HEK293 (cell line): ENCODE measurements around the gene SEC61A2.

ENCODE experiments used
- CTCF ChIA-PET: fragments of 350-600 bp; formaldehyde crosslinking; extraction: SDS; loops from one replicate; lab custom pipeline; 2021; ENCODE audit warnings: antibody characterized with exemption; lab: Yijun Ruan, JAX
- POLR2A ChIA-PET: fragments of 300-600 bp; formaldehyde crosslinking; extraction: SDS; loops from one replicate; lab custom pipeline; 2020; ENCODE audit warnings: antibody characterized with exemption, inconsistent platforms; lab: Yijun Ruan, JAX
- H3K27ac ChIP-seq: fragments of 200-500 bp; sonication (Bioruptor generic); 2 replicates; pipeline ENCODE4 v1.5.1; 2014; ENCODE audit warnings: low read depth, low read length, control low read depth, inconsistent platforms; ENCODE audit errors: extremely low read depth
- H3K36me3 ChIP-seq, 2 experiments: fragments of 200-500 bp in 1 of 2; sonication (Bioruptor generic) in 1 of 2; 1 replicate in 1 of 2; 2 replicates in 1 of 2; pipeline ENCODE4 v1.5.1; 2014 to 2017; ENCODE audit warnings: inconsistent platforms in 2 of 2, low read length in 2 of 2; ENCODE audit not compliant: control insufficient read depth in 2 of 2, insufficient read depth in 1 of 2
- H3K4me1 ChIP-seq: fragments of 200-500 bp; sonication (Bioruptor generic); 2 replicates; pipeline ENCODE4 v1.5.1; 2014; ENCODE audit warnings: mild to moderate bottlenecking, low read length, inconsistent platforms; ENCODE audit not compliant: control insufficient read depth, insufficient read depth
- H3K4me3 ChIP-seq: 2 replicates; pipeline ENCODE4 v1.5.1; 2011; ENCODE audit warnings: low read depth, mild to moderate bottlenecking, control low read depth, low read length, moderate library complexity
- H3K9me3 ChIP-seq: fragments of 200-500 bp; sonication (Bioruptor generic); 2 replicates; pipeline ENCODE4 v1.5.1; 2014; ENCODE audit warnings: low read depth, low read length, inconsistent platforms; ENCODE audit not compliant: control insufficient read depth, insufficient read depth
- OSR2 ChIP-seq: fragments of 450-650 bp; formaldehyde crosslinking; IDR thresholded peaks from 2 replicates; pipeline ENCODE4 v1.5.1; 2016; ENCODE audit warnings: missing biosample characterization, missing genetic modification characterization
- PRDM2 ChIP-seq: fragments of 450-650 bp; formaldehyde crosslinking; IDR thresholded peaks from 2 replicates; pipeline ENCODE4 v1.5.1; 2016; ENCODE audit warnings: missing biosample characterization, missing genetic modification characterization, borderline replicate concordance
- ZBTB1 ChIP-seq: fragments of 450-650 bp; formaldehyde crosslinking; IDR thresholded peaks from 2 replicates; pipeline ENCODE4 v1.5.1; 2016; ENCODE audit warnings: missing biosample characterization, missing genetic modification characterization
- ZBTB49 ChIP-seq: fragments of 450-650 bp; formaldehyde crosslinking; IDR thresholded peaks from 2 replicates; pipeline ENCODE4 v1.5.1; 2016; ENCODE audit warnings: missing biosample characterization, missing genetic modification characterization, low read depth
- ZBTB7A ChIP-seq: fragments of 450-650 bp; formaldehyde crosslinking; IDR thresholded peaks from 2 replicates; pipeline ENCODE4 v1.5.1; 2016; ENCODE audit warnings: low read depth, missing biosample characterization, missing genetic modification characterization
- ZBTB8A ChIP-seq: fragments of 450-650 bp; formaldehyde crosslinking; IDR thresholded peaks from 2 replicates; pipeline ENCODE4 v1.5.1; 2016; ENCODE audit warnings: missing biosample characterization, missing genetic modification characterization
- ZFP69B ChIP-seq: fragments of 450-650 bp; formaldehyde crosslinking; IDR thresholded peaks from 2 replicates; pipeline ENCODE4 v1.5.1; 2016; ENCODE audit warnings: missing biosample characterization, missing genetic modification characterization
- ZNF211 ChIP-seq: fragments of 450-650 bp; formaldehyde crosslinking; IDR thresholded peaks from 2 replicates; pipeline ENCODE4 v1.5.1; 2016; ENCODE audit warnings: low read depth, missing biosample characterization, missing genetic modification characterization
- ZNF266 ChIP-seq: fragments of 450-650 bp; formaldehyde crosslinking; IDR thresholded peaks from 2 replicates; pipeline ENCODE4 v1.5.1; 2016; ENCODE audit warnings: missing biosample characterization, missing genetic modification characterization, low read depth
- ZNF521 ChIP-seq: fragments of 450-650 bp; formaldehyde crosslinking; IDR thresholded peaks from 2 replicates; pipeline ENCODE4 v1.5.1; 2017; ENCODE audit warnings: missing biosample characterization, mild to moderate bottlenecking, missing genetic modification characterization
- ZNF560 ChIP-seq: fragments of 450-650 bp; formaldehyde crosslinking; IDR thresholded peaks from 2 replicates; pipeline ENCODE4 v1.5.1; 2017; ENCODE audit warnings: missing biosample characterization, missing genetic modification characterization, borderline replicate concordance
- ZNF623 ChIP-seq: fragments of 450-650 bp; formaldehyde crosslinking; IDR thresholded peaks from 2 replicates; pipeline ENCODE4 v1.5.1; 2016; ENCODE audit warnings: missing biosample characterization, missing genetic modification characterization
- TF ChIP-seq, protein P1 (sequence below): fragments of 450-650 bp; formaldehyde crosslinking; IDR thresholded peaks from 2 replicates; pipeline ENCODE4 v1.5.1; 2017; ENCODE audit warnings: missing biosample characterization, missing genetic modification characterization
- TF ChIP-seq, protein P2 (sequence below): fragments of 450-650 bp; formaldehyde crosslinking; IDR thresholded peaks from 2 replicates; pipeline ENCODE4 v1.5.1; 2016; ENCODE audit warnings: missing biosample characterization, missing genetic modification characterization, borderline replicate concordance
- TF ChIP-seq, protein P3 (sequence below): fragments of 450-650 bp; formaldehyde crosslinking; conservative IDR thresholded peaks from 2 replicates; pipeline ENCODE4 v1.5.1; 2016; ENCODE audit warnings: low read depth, missing biosample characterization, missing genetic modification characterization
- TF ChIP-seq, protein P4 (sequence below): fragments of 450-650 bp; IDR thresholded peaks from 2 replicates; pipeline ENCODE4 v1.5.1; 2018; ENCODE audit warnings: missing biosample characterization, missing genetic modification characterization

SEC61A2 gene

DNA sequence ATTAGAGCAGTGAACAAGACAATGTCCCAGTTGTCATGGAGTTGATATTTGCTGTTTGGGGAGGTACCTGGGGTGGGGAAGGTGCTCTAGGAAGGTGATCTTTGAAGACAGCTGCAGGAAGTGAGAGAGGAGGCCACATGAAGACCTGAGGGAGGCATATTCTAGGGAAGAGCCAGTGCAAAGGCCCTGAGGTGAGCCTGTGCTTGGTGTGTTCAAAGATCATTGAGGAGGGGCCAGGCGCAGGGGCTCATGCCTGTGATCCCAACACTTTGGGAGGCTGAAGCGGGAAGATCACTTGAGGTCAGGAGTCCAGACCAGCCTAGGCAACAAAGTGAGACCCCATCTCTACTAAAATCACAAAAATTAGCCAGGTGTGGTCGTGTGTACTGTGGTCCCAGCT lies 15.1 kb downstream of the SEC61A2 start:
- no peaks in the 10 kb centered on the region for H3K4me1 ChIP-seq
- H3K9me3 ChIP-seq, result no peaks in the 10 kb centered on the region
- ChIA-PET POLR2A (no interaction called here), CTCF (no interaction called here)
- no peak overlapping the region for H3K27ac ChIP-seq
- peak; percentile 91 for TF ChIP-seq ZNF623
- TF ChIP-seq OSR2, result no peak
- peaks cover 58 to 62% of the 10 kb centered on the region in 2 experiments for H3K36me3 ChIP-seq
- H3K4me3 ChIP-seq, result no peak overlapping the region

GRCh38 chr10:12150163-12150562 lies 20.7 kb downstream of the SEC61A2 start:
- peaks cover 33 to 49% of the 10 kb centered on the region in 2 experiments for H3K36me3 ChIP-seq
- H3K27ac ChIP-seq, result no peak overlapping the region
- ChIA-PET POLR2A (no interaction called here), CTCF (no interaction called here)
- no peaks in the 10 kb centered on the region for H3K9me3 ChIP-seq
- H3K4me1 ChIP-seq, result no peaks in the 10 kb centered on the region
- H3K4me3 ChIP-seq, result no peak overlapping the region
- TF ChIP-seq ZBTB7A (tag by site-specific recombination) (no peak), ZBTB49 (tag by site-specific recombination) (no peak), ZBTB1 (tag by site-specific recombination) (no peak), ZNF560 (no peak), ZBTB8A (tag by site-specific recombination) (no peak), ZFP69B (tag by site-specific recombination) (no peak), PRDM2 (no peak), ZNF266 (tag by site-specific recombination) (no peak), ZNF521 (tag by site-specific recombination) (no peak), ZNF211 (no peak)
- TF ChIP-seq, protein P1, sequence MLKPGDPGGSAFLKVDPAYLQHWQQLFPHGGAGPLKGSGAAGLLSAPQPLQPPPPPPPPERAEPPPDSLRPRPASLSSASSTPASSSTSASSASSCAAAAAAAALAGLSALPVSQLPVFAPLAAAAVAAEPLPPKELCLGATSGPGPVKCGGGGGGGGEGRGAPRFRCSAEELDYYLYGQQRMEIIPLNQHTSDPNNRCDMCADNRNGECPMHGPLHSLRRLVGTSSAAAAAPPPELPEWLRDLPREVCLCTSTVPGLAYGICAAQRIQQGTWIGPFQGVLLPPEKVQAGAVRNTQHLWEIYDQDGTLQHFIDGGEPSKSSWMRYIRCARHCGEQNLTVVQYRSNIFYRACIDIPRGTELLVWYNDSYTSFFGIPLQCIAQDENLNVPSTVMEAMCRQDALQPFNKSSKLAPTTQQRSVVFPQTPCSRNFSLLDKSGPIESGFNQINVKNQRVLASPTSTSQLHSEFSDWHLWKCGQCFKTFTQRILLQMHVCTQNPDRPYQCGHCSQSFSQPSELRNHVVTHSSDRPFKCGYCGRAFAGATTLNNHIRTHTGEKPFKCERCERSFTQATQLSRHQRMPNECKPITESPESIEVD, result no peak
- TF ChIP-seq, protein P2, sequence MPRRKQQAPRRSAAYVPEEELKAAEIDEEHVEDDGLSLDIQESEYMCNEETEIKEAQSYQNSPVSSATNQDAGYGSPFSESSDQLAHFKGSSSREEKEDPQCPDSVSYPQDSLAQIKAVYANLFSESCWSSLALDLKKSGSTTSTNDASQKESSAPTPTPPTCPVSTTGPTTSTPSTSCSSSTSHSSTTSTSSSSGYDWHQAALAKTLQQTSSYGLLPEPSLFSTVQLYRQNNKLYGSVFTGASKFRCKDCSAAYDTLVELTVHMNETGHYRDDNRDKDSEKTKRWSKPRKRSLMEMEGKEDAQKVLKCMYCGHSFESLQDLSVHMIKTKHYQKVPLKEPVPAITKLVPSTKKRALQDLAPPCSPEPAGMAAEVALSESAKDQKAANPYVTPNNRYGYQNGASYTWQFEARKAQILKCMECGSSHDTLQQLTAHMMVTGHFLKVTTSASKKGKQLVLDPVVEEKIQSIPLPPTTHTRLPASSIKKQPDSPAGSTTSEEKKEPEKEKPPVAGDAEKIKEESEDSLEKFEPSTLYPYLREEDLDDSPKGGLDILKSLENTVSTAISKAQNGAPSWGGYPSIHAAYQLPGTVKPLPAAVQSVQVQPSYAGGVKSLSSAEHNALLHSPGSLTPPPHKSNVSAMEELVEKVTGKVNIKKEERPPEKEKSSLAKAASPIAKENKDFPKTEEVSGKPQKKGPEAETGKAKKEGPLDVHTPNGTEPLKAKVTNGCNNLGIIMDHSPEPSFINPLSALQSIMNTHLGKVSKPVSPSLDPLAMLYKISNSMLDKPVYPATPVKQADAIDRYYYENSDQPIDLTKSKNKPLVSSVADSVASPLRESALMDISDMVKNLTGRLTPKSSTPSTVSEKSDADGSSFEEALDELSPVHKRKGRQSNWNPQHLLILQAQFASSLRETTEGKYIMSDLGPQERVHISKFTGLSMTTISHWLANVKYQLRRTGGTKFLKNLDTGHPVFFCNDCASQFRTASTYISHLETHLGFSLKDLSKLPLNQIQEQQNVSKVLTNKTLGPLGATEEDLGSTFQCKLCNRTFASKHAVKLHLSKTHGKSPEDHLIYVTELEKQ (tag by site-specific recombination), result no peak
- TF ChIP-seq, protein P3, sequence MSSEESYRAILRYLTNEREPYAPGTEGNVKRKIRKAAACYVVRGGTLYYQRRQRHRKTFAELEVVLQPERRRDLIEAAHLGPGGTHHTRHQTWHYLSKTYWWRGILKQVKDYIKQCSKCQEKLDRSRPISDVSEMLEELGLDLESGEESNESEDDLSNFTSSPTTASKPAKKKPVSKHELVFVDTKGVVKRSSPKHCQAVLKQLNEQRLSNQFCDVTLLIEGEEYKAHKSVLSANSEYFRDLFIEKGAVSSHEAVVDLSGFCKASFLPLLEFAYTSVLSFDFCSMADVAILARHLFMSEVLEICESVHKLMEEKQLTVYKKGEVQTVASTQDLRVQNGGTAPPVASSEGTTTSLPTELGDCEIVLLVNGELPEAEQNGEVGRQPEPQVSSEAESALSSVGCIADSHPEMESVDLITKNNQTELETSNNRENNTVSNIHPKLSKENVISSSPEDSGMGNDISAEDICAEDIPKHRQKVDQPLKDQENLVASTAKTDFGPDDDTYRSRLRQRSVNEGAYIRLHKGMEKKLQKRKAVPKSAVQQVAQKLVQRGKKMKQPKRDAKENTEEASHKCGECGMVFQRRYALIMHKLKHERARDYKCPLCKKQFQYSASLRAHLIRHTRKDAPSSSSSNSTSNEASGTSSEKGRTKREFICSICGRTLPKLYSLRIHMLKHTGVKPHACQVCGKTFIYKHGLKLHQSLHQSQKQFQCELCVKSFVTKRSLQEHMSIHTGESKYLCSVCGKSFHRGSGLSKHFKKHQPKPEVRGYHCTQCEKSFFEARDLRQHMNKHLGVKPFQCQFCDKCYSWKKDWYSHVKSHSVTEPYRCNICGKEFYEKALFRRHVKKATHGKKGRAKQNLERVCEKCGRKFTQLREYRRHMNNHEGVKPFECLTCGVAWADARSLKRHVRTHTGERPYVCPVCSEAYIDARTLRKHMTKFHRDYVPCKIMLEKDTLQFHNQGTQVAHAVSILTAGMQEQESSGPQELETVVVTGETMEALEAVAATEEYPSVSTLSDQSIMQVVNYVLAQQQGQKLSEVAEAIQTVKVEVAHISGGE, result no peak
- TF ChIP-seq, protein P4, sequence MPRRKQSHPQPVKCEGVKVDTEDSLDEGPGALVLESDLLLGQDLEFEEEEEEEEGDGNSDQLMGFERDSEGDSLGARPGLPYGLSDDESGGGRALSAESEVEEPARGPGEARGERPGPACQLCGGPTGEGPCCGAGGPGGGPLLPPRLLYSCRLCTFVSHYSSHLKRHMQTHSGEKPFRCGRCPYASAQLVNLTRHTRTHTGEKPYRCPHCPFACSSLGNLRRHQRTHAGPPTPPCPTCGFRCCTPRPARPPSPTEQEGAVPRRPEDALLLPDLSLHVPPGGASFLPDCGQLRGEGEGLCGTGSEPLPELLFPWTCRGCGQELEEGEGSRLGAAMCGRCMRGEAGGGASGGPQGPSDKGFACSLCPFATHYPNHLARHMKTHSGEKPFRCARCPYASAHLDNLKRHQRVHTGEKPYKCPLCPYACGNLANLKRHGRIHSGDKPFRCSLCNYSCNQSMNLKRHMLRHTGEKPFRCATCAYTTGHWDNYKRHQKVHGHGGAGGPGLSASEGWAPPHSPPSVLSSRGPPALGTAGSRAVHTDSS (tag by site-specific recombination), result no peak
